ENCODE results near the gene NDUFAF8.

NDUFAF8 gene

GRCh38 chr17:81263371-81264181, 24.5 kb downstream of the NDUFAF8 start:
- ChIA-PET POLR2A (ENCODE audit: low non-redundant PET) (interaction anchor here (0.6 kb wide), 1 partner anchor 236 kb away, joined by 3 read pairs; no protein-coding TSS in a partner anchor), CTCF (no interaction called here)
- H3K27ac ChIP-seq: peak overlapping the region; percentile 10

GRCh38 chr17:81264640-81265039, 25.5 kb downstream of the NDUFAF8 start:
- POLR2A ChIA-PET (ENCODE audit: low non-redundant PET): no interaction called here
- DNase-seq (ENCODE audit: low spot score): no peak
- CTCF ChIA-PET: no interaction called here
- H3K27ac ChIP-seq: no peak overlapping the region
- TF ChIP-seq CTCF (conservative IDR thresholded peaks at IDR 0.05; ENCODE audit: low read depth): no peak

More at GRCh38 chr17:81263371-81264181, 24.5 kb downstream of the NDUFAF8 start:
- no peak for TF ChIP-seq CTCF (conservative IDR thresholded peaks at IDR 0.05; ENCODE audit: low read depth)
- no peak for DNase-seq (ENCODE audit: low spot score)

- CTCF ChIA-PET: interaction anchor here (0.6 kb wide), 1 partner anchor 13 kb away, joined by 3 read pairs; no protein-coding TSS in a partner anchor
- no peak for DNase-seq (ENCODE audit: low spot score)
- POLR2A ChIA-PET (ENCODE audit: low non-redundant PET): no interaction called here
- no peak overlapping the region for H3K27ac ChIP-seq
- TF ChIP-seq CTCF (conservative IDR thresholded peaks at IDR 0.05; ENCODE audit: low read depth): no peak
Observed at GRCh38 chr17:81265576-81265975, 26.5 kb downstream of the NDUFAF8 start.

GRCh38 chr17:81267390-81268067, 28.4 kb downstream of the NDUFAF8 start:
- no peak overlapping the region for H3K27ac ChIP-seq
- TF ChIP-seq CTCF (conservative IDR thresholded peaks at IDR 0.05; ENCODE audit: low read depth): no peak
- POLR2A ChIA-PET (ENCODE audit: low non-redundant PET): no interaction called here
- CTCF ChIA-PET: no interaction called here
- DNase-seq (ENCODE audit: low spot score): no peak

GRCh38 chr17:81270279-81270678, 31.2 kb downstream of the NDUFAF8 start:
- peak overlapping the region; percentile 33 for H3K27ac ChIP-seq
- ChIA-PET POLR2A (ENCODE audit: low non-redundant PET) (no interaction called here), CTCF (no interaction called here)
- DNase-seq (ENCODE audit: low spot score): no peak
- TF ChIP-seq CTCF (conservative IDR thresholded peaks at IDR 0.05; ENCODE audit: low read depth): no peak

- no peak for DNase-seq (ENCODE audit: low spot score)
- CTCF ChIA-PET: interaction anchor here (0.6 kb wide), 1 partner anchor 75 kb away, joined by 3 read pairs; no protein-coding TSS in a partner anchor
- TF ChIP-seq CTCF (conservative IDR thresholded peaks at IDR 0.05; ENCODE audit: low read depth): no peak
Observed at GRCh38 chr17:81271226-81271625, 32.1 kb downstream of the NDUFAF8 start.

More at GRCh38 chr17:81271226-81271625, 32.1 kb downstream of the NDUFAF8 start:
- peak overlapping the region; percentile 33 for H3K27ac ChIP-seq
- POLR2A ChIA-PET (ENCODE audit: low non-redundant PET): no interaction called here
